Epithelial cell of proximal tubule (primary cell): ENCODE results near the gene COL23A1. TPM values are rescaled to one million over a fixed set of nuclear protein-coding genes. Genes with fewer than 3 reads are reported as not detected.

Experiments
- DNase-seq: peaks from one replicate; pipeline ENCODE4 v3.0.0-alpha.2; 2011; ENCODE audit warnings: low read depth
- H3K4me3 ChIP-seq: 2 replicates; pipeline ENCODE4 v1.5.1; 2011; ENCODE audit warnings: low read depth, mild to moderate bottlenecking, low read length
- total RNA-seq: library from RNA; depleted of rRNA; stranded (reverse); fragments of >200 nt; gene quantifications from 2 replicates; pipeline ENCODE4 v1.2.3, GENCODE V29; 2015
- TF ChIP-seq, protein P1 (sequence below): conservative IDR thresholded peaks from 2 replicates; pipeline ENCODE4 v1.5.1; 2012; ENCODE audit warnings: low read depth, mild to moderate bottlenecking, low read length

Gene COL23A1
- total RNA-seq, 1 donor from 2014 or later = not detected

DNA sequence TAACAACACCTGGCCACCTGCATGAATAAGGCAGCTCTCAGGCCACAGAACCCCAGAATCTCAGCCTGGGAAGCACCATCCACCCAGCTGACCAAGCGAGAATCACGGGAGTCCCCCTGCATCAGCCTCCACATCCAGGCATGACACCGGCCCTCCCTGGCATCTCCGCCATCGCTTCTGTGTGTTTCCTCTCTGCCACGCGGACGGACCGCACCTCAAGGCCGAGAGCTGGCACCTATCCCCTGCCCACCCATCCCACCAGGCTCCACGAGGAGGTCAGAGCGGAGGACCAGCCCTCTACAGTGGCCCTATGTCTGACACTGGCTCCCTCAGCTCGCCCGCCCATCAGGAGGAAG is 134.7 kb downstream of the COL23A1 start:
- no peak overlapping the region for H3K4me3 ChIP-seq
- DNase-seq = no peak
- TF ChIP-seq, protein P1, sequence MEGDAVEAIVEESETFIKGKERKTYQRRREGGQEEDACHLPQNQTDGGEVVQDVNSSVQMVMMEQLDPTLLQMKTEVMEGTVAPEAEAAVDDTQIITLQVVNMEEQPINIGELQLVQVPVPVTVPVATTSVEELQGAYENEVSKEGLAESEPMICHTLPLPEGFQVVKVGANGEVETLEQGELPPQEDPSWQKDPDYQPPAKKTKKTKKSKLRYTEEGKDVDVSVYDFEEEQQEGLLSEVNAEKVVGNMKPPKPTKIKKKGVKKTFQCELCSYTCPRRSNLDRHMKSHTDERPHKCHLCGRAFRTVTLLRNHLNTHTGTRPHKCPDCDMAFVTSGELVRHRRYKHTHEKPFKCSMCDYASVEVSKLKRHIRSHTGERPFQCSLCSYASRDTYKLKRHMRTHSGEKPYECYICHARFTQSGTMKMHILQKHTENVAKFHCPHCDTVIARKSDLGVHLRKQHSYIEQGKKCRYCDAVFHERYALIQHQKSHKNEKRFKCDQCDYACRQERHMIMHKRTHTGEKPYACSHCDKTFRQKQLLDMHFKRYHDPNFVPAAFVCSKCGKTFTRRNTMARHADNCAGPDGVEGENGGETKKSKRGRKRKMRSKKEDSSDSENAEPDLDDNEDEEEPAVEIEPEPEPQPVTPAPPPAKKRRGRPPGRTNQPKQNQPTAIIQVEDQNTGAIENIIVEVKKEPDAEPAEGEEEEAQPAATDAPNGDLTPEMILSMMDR = no peak

- TF ChIP-seq, protein P1 = no peak
- no peak for DNase-seq
- no peak overlapping the region for H3K4me3 ChIP-seq
These were observed 135.2 kb downstream of the COL23A1 start for GRCh38 chr5:178454821-178455479.

DNA sequence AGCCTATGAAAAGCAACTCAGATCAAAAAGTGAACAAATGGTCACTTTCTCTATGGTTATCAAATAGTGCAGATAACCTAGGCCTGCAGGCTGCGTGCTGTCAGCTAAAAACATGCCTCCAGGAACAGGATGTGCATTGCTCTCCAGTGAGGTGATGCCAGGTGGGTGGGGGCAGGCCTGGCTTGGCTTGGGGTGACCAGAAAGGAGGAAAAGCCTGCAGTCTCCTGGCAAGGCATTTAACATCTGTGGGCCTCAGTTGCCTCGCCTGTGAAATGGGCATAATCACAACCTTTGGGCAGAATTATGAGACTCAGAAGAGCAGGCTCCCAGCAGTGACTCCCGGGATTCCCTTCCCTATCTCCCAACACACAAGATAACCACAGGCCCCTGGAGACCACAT is 135.9 kb downstream of the COL23A1 start:
- DNase-seq = no peak
- TF ChIP-seq, protein P1 = no peak
- H3K4me3 ChIP-seq = no peak overlapping the region

- TF ChIP-seq, protein P1 = no peak
- DNase-seq = peak; percentile 76
- no peak overlapping the region for H3K4me3 ChIP-seq
These were observed 137.0 kb downstream of the COL23A1 start for GRCh38 chr5:178453224-178453623.

- H3K4me3 ChIP-seq = no peak overlapping the region
- TF ChIP-seq, protein P1 = no peak
- no peak for DNase-seq
These were observed 139.8 kb downstream of the COL23A1 start for GRCh38 chr5:178450121-178451028.

- TF ChIP-seq, protein P1 = no peak
- no peak for DNase-seq
- H3K4me3 ChIP-seq = no peak overlapping the region
These were observed 140.8 kb downstream of the COL23A1 start for GRCh38 chr5:178449163-178450070.
